ENCODE measurements around the gene TSPYL4. TPM values are rescaled to one million over a fixed set of nuclear protein-coding genes. Genes with fewer than 3 reads are reported as not detected.

Gene TSPYL4
- total RNA-seq = 12.8 TPM
- long read RNA-seq, full-length matches to known transcripts = 4 of 5 reads
- long read RNA-seq, partial matches to known transcripts = 0 of 5 reads
- long read RNA-seq, other reads (novel, unspliced or antisense) = 1 of 5 reads

DNA sequence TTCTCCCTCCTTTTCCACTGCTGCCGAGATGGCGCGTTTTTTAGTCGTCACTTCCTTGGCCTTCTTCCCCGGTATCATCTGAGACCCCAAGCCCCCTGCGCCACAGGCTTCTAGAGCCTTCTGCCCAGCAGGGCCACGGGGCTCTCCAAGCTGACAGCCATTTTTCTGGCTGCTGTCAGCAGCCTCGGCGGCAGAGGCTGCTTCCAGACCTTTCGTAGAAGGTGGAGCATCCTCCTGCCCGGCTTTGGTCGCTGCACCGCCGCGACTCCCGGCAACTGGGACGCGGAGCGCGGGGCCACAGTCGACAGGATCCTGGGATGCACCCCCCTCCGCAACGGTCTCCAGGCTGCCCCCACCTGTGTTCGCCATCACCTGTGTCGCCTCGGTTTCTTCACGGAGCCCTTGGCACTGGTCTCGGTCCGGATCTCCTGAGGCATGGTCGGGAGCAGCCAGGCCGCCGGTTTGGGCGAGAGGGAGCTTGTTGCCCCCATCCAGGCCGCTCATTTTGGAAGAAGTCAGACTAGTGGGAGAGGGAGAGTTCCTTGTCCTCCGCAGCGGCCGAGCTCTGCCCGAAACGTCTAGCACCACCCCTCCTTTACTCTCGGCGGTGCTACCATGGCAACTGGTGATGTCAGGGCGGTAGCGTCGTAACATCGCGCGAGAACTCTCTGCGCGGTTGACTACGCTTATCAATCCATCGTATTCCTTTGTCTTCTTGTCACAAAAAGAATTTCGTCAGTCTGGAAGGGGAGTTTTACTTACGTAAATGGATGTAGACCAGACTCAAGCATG is at the start of gene TSPYL4:
Gene TSPYL4 (minus strand): TSS at position 571 of the 792 bp plus-strand sequence. CDS start 67 bp downstream, at position 504.
- peak within 1 kb of the TSS; percentile 88 for H3K4me3 ChIP-seq
- H3K27ac ChIP-seq = peak within 1 kb of the TSS; percentile 90
- H3K4me1 ChIP-seq = peaks cover 57% of the 10 kb centered on the region
- TF ChIP-seq CTCF (IDR thresholded peaks at IDR 0.05) = no peak
- DNase-seq (peak; percentile 95), ATAC-seq (peak; percentile 98 to 100)
- intact Hi-C loops (cut with DNase I) = no loop called here
- H3K36me3 ChIP-seq = no peaks in the 10 kb centered on the region
- no peaks in the 10 kb centered on the region for H3K27me3 ChIP-seq (ENCODE audit: low read depth)
- H3K9me3 ChIP-seq = no peaks in the 10 kb centered on the region

GRCh38 chr6:116301104-116301503 is 47.2 kb upstream of the TSPYL4 start:
- Histone ChIP-seq H3K9me3 (no peaks in the 10 kb centered on the region), H3K4me1 (no peaks in the 10 kb centered on the region), H3K27ac (no peak overlapping the region), H3K27me3 (ENCODE audit: low read depth) (no peaks in the 10 kb centered on the region), H3K4me3 (no peak overlapping the region), H3K36me3 (no peaks in the 10 kb centered on the region)
- DNase-seq (no peak), ATAC-seq (no peak)
- TF ChIP-seq CTCF (IDR thresholded peaks at IDR 0.05) = no peak
- intact Hi-C loops (cut with DNase I) = no loop called here

DNA sequence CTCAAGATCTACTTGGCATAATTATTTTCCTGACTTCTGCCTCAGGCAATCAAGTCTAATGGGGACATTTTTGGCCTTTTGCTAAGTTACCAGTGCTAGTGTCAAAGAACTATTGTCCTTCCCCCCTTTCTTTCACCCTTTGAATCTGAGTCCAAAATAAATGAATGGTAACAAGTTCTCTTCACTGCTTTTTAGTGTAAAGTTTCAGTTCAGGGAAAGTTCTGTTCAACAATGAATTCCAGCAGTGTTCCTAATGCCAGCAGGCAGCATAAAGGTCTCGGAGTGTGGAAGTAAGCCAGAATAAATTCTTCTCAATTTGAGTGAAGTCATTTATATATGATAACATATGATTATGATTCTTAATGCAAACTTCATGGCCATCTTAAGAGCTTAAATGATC is 46.7 kb upstream of the TSPYL4 start:
- H3K4me1 ChIP-seq = no peaks in the 10 kb centered on the region
- ATAC-seq = no peak
- H3K36me3 ChIP-seq = no peaks in the 10 kb centered on the region
- no peak overlapping the region for H3K27ac ChIP-seq
- intact Hi-C loops (cut with DNase I) = no loop called here
- no peak overlapping the region for H3K4me3 ChIP-seq
- H3K27me3 ChIP-seq (ENCODE audit: low read depth) = no peaks in the 10 kb centered on the region
- DNase-seq = no peak
- H3K9me3 ChIP-seq = no peaks in the 10 kb centered on the region
- no peak for TF ChIP-seq CTCF (IDR thresholded peaks at IDR 0.05)

DNA sequence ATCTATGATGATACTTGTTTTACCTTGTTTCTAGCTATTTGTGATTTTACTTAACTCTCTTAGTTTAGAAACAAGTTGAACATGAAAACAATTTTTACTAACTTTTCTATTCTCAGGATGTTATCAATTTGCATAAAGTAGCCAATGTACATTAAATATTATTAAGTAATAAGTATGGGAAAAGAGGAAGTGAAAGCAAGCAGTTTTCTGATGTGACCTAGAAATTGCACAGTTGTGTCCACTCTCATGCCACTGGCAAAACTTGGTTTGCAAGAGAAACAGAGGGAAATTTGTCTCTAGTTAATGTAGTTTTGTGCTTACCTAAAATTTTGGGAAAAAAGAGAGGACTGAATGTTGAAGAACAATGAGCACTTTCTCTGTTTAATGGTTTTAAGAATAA is 45.1 kb upstream of the TSPYL4 start:
- no peaks in the 10 kb centered on the region for H3K9me3 ChIP-seq
- ATAC-seq (no peak), DNase-seq (no peak)
- no peak overlapping the region for H3K4me3 ChIP-seq
- no peak overlapping the region for H3K27ac ChIP-seq
- no peaks in the 10 kb centered on the region for H3K27me3 ChIP-seq (ENCODE audit: low read depth)
- no peaks in the 10 kb centered on the region for H3K4me1 ChIP-seq
- no peaks in the 10 kb centered on the region for H3K36me3 ChIP-seq
- intact Hi-C loops (cut with DNase I) = no loop called here
- TF ChIP-seq CTCF (IDR thresholded peaks at IDR 0.05) = no peak

DNA sequence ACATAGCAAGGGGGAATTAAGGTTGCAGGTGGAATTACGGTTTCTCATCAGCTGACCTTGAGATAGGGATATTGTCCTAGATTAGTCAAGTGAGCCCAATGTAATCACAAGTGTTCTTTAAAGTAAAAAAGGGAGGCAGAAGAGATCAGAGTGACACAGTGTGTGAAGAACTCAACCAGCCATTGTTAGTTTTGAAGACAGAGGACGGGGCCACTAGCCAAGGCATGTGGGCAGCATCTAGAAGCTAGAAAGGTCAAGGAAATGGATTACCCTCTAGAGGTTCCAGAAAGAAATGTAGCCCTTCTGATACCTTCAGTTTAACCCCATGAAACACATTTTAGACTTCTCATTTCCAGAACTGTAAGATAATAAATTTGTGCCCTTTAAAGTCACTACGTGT is 44.4 kb upstream of the TSPYL4 start:
- H3K27me3 ChIP-seq (ENCODE audit: low read depth) = no peaks in the 10 kb centered on the region
- intact Hi-C loops (cut with DNase I) = no loop called here
- H3K27ac ChIP-seq = no peak overlapping the region
- ATAC-seq (no peak), DNase-seq (no peak)
- H3K36me3 ChIP-seq = no peaks in the 10 kb centered on the region
- no peak overlapping the region for H3K4me3 ChIP-seq
- TF ChIP-seq CTCF (IDR thresholded peaks at IDR 0.05) = no peak
- no peaks in the 10 kb centered on the region for H3K9me3 ChIP-seq
- H3K4me1 ChIP-seq = no peaks in the 10 kb centered on the region
